A549 (cell line): ENCODE measurements around the gene LRRC30. TPM values are rescaled to one million over a fixed set of nuclear protein-coding genes. Genes with fewer than 3 reads are reported as not detected.

ENCODE experiments used
- ATAC-seq, 2 experiments: fragments of 200-7000 bp in 1 of 2; fragments of >200 bp in 1 of 2; cut with Nextera tagmentation in 1 of 2; cut with Tn5 transposase in 1 of 2; 3 replicates each; pipeline versions ENCODE4 v1.8.0 to v1.9.1; 2018 to 2020; ENCODE audit warnings: mild to moderate bottlenecking in 1 of 2, moderate library complexity in 1 of 2
- CTCF ChIA-PET: fragments of 300-600 bp; sonication (Branson Sonifier 250); formaldehyde crosslinking; extraction: SDS; loops from one replicate; lab custom pipeline; 2021; ENCODE audit warnings: antibody characterized with exemption, inconsistent platforms; lab: Yijun Ruan, JAX
- POLR2A ChIA-PET: fragments of 350-600 bp; formaldehyde crosslinking; extraction: SDS; loops from one replicate; lab custom pipeline; 2021; ENCODE audit warnings: antibody characterized with exemption, inconsistent platforms; lab: Yijun Ruan, JAX
- DNase-seq, 2 experiments: peaks; one replicate each; pipeline versions ENCODE4 v3.0.0 to v3.0.0-alpha.2; 2011 to 2016; ENCODE audit warnings: low read depth in 1 of 2, low spot score in 1 of 2
- FAIRE-seq: peaks from 2 replicates; lab custom pipeline; 2011; peaks lifted over from hg19 to GRCh38; lab: Jason Lieb, UNC
- H3K27ac ChIP-seq, 2 experiments: fragments of >200 bp; sonication (Bioruptor Twin); formaldehyde crosslinking; 3 replicates each; pipeline ENCODE4 v1.5.1; 2016 to 2017
- H3K4me1 ChIP-seq: fragments of >200 bp; sonication (Bioruptor Twin); formaldehyde crosslinking; 3 replicates; pipeline ENCODE4 v1.6.1; 2016
- H3K4me2 ChIP-seq: fragments of >200 bp; sonication (Bioruptor Twin); formaldehyde crosslinking; 3 replicates; pipeline ENCODE4 v1.6.1; 2016
- H3K4me3 ChIP-seq: fragments of >200 bp; sonication (Bioruptor Twin); formaldehyde crosslinking; 3 replicates; pipeline ENCODE4 v1.5.1; 2016
- H3K9me3 ChIP-seq: fragments of >200 bp; sonication (Bioruptor Twin); formaldehyde crosslinking; 3 replicates; pipeline ENCODE4 v1.6.1; 2016
- CBX8 ChIP-seq: fragments of 200-600 bp; sonication (generic); IDR thresholded peaks from 2 replicates; pipeline ENCODE4 v1.6.1; 2016
- CHD4 ChIP-seq: fragments of 200-600 bp; sonication (generic); IDR thresholded peaks from 2 replicates; pipeline ENCODE4 v1.6.1; 2016; ENCODE audit warnings: antibody characterized with exemption, mild to moderate bottlenecking, borderline replicate concordance
- EHF ChIP-seq: fragments of 250-450 bp; sonication (Bioruptor Pico); IDR thresholded peaks from 2 replicates; pipeline ENCODE4 v1.5.0; 2020; ENCODE audit warnings: mild to moderate bottlenecking
- EP300 ChIP-seq, 2 experiments: fragments of >200 bp; sonication (Bioruptor Twin); formaldehyde crosslinking; IDR thresholded peaks; 2 replicates in 1 of 2; 3 replicates in 1 of 2; pipeline ENCODE4 v1.6.1; 2016 to 2017
- ESRRA ChIP-seq: fragments of 150-350 bp; IDR thresholded peaks from 2 replicates; pipeline ENCODE4 v1.6.1; 2014; ENCODE audit warnings: mild to moderate bottlenecking, low read length, borderline replicate concordance
- FOSB ChIP-seq: fragments of 250-450 bp; sonication (Bioruptor Pico); IDR thresholded peaks from 2 replicates; pipeline ENCODE4 v1.5.0; 2020; ENCODE audit warnings: mild to moderate bottlenecking, moderate library complexity
- FOSL2 ChIP-seq, 2 experiments: fragments of 450-650 bp in 1 of 2; fragments of >200 bp in 1 of 2; sonication (Bioruptor Twin) in 1 of 2; formaldehyde crosslinking; IDR thresholded peaks; 2 replicates each; pipeline versions ENCODE4 v1.5.0 to v1.6.1; 2016 to 2020; ENCODE audit warnings: mild to moderate bottlenecking in 1 of 2, moderate library complexity in 1 of 2
- GATA3 ChIP-seq: IDR thresholded peaks from 2 replicates; pipeline ENCODE4 v1.6.1; 2012; ENCODE audit warnings: borderline replicate concordance
- HEYL ChIP-seq: fragments of 250-450 bp; sonication (Bioruptor Pico); IDR thresholded peaks from 2 replicates; pipeline ENCODE4 v1.8.0; 2021; ENCODE audit warnings: mild to moderate bottlenecking, moderate library complexity
- HOXB5 ChIP-seq: fragments of 250-450 bp; sonication (Bioruptor Pico); IDR thresholded peaks from 2 replicates; pipeline ENCODE4 v1.5.0; 2020; ENCODE audit warnings: mild to moderate bottlenecking, moderate library complexity
- JUN ChIP-seq, 2 experiments: fragments of >200 bp; sonication (Bioruptor Twin); formaldehyde crosslinking; IDR thresholded peaks; 2 replicates in 1 of 2; 3 replicates in 1 of 2; pipeline ENCODE4 v1.6.1; 2016 to 2017
- KDM1A ChIP-seq: fragments of 200-600 bp; sonication (generic); IDR thresholded peaks from 2 replicates; pipeline ENCODE4 v1.6.1; 2016; ENCODE audit warnings: low read depth, mild to moderate bottlenecking
- MAFK ChIP-seq: fragments of 450-650 bp; IDR thresholded peaks from 2 replicates; pipeline ENCODE4 v1.6.1; 2014; ENCODE audit not compliant: partially characterized antibody
- MAZ ChIP-seq: fragments of 150-350 bp; IDR thresholded peaks from 2 replicates; pipeline ENCODE4 v1.6.1; 2014; ENCODE audit warnings: antibody characterized with exemption, low read depth, low read length, borderline replicate concordance
- NPAS2 ChIP-seq: fragments of 250-450 bp; sonication (Bioruptor Pico); IDR thresholded peaks from 2 replicates; pipeline ENCODE4 v1.8.0; 2022; ENCODE audit warnings: mild to moderate bottlenecking, moderate library complexity, borderline replicate concordance
- PHF8 ChIP-seq: fragments of 200-600 bp; sonication (generic); IDR thresholded peaks from 2 replicates; pipeline ENCODE4 v1.6.1; 2016; ENCODE audit warnings: low read depth, mild to moderate bottlenecking, antibody characterized with exemption, moderate library complexity, borderline replicate concordance
- RARB ChIP-seq: fragments of 250-450 bp; sonication (Bioruptor Pico); IDR thresholded peaks from 2 replicates; pipeline ENCODE4 v1.8.0; 2021; ENCODE audit warnings: mild to moderate bottlenecking, moderate library complexity
- RFX5 ChIP-seq: fragments of 450-650 bp; IDR thresholded peaks from 2 replicates; pipeline ENCODE4 v1.7.1; 2014; ENCODE audit warnings: antibody characterized with exemption, mild to moderate bottlenecking, moderate library complexity
- SMC3 ChIP-seq: fragments of >200 bp; sonication (Bioruptor Twin); formaldehyde crosslinking; IDR thresholded peaks from 3 replicates; pipeline ENCODE4 v1.6.1; 2018; ENCODE audit warnings: inconsistent platforms
- TFCP2L1 ChIP-seq: fragments of 250-450 bp; sonication (Bioruptor Pico); IDR thresholded peaks from 2 replicates; pipeline ENCODE4 v1.5.0; 2021; ENCODE audit warnings: mild to moderate bottlenecking
- ZFP36 ChIP-seq: fragments of 450-650 bp; IDR thresholded peaks from 2 replicates; pipeline ENCODE4 v1.6.1; 2014; ENCODE audit warnings: borderline replicate concordance; ENCODE audit not compliant: partially characterized antibody
- ZNF302 ChIP-seq: fragments of 250-450 bp; sonication (Bioruptor Pico); IDR thresholded peaks from 2 replicates; pipeline ENCODE4 v1.9.0; 2021; ENCODE audit warnings: inconsistent platforms, mild to moderate bottlenecking, moderate library complexity
- WGBS: methylation state at CpG from one replicate; pipeline ENCODE4 v1.1.6; 2017; ENCODE audit errors: missing lambda C conversion rate; 5-methylcytosine and 5-hydroxymethylcytosine counted together
- polyA plus RNA-seq, 4 experiments: library from polyadenylated mRNA; depleted of rRNA in 3 of 4; stranded (reverse); fragments of >200 nt; fragmentation: RNase III in 1 of 4; extraction: RNeasy Plus Mini Kit Qiagen cat#74134 plus additional on column Dnase treatment in 1 of 4; gene quantifications; 2 replicates in 3 of 4; 3 replicates in 1 of 4; pipeline ENCODE4 v1.2.3, GENCODE V29; 2011 to 2017
- TF ChIP-seq, protein P1 (sequence below): fragments of 250-450 bp; sonication (Bioruptor Pico); IDR thresholded peaks from 2 replicates; pipeline ENCODE4 v1.5.0; 2021; ENCODE audit warnings: mild to moderate bottlenecking, moderate library complexity, borderline replicate concordance
- TF ChIP-seq, protein P2 (sequence below): IDR thresholded peaks from 2 replicates; pipeline ENCODE4 v1.6.1; 2012
- TF ChIP-seq, protein P3 (sequence below): fragments of 450-650 bp; IDR thresholded peaks from 2 replicates; pipeline ENCODE4 v1.6.1; 2014; ENCODE audit warnings: antibody characterized with exemption

The LRRC30 gene
- polyA plus RNA-seq, 2 of the 4 experiments (the other 2 are of a cell fraction), result not detected

DNA sequence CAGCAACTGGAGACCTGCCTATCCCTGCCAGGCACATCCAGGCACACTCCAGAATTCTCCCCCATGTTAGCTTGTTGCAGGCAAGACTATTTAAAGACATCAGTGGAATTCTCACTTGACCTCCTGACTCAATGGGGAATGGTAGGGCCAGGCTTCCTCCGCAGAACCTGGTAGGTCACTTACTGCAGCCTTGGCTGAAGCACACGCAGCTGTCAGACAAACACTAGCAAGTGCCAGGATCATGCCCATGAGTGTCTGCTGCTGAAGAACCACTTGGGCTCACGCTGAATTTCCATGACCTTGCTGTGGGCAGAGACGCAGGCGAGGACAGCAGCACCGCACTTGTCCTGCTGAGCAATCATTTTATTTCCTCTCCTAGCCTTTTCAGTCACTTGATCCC, 3.2 kb downstream of the LRRC30 start (continued):
- TF ChIP-seq, protein P1, sequence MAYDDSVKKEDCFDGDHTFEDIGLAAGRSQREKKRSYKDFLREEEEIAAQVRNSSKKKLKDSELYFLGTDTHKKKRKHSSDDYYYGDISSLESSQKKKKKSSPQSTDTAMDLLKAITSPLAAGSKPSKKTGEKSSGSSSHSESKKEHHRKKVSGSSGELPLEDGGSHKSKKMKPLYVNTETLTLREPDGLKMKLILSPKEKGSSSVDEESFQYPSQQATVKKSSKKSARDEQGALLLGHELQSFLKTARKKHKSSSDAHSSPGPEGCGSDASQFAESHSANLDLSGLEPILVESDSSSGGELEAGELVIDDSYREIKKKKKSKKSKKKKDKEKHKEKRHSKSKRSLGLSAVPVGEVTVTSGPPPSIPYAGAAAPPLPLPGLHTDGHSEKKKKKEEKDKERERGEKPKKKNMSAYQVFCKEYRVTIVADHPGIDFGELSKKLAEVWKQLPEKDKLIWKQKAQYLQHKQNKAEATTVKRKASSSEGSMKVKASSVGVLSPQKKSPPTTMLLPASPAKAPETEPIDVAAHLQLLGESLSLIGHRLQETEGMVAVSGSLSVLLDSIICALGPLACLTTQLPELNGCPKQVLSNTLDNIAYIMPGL, result no peak
- no peak for TF ChIP-seq CHD4
- no peak for TF ChIP-seq FOSB
- TF ChIP-seq GATA3, result no peak

DNA sequence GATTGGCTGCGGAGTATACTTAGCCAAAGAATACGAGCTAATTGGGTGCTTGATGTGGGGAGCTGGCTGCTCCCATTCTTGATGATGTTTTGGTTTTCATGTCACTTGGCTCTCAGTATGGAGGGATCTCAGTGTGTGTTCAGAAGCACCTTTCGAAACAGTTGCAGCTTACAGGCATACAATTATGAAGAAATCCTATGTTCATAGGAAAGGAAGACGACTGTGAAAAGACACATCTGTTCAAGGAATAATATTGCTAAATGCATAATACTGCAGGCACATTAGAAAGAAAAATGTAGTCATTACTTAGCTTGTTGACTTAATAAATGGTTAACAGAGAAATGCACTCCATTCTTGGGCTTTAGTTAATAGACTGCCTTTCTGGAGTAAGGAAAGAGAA, 4.1 kb downstream of the LRRC30 start:
- ChIA-PET CTCF (interaction anchor here (0.7 to 1.2 kb wide), 2 partner anchors 9 to 1245 kb away, joined by 3 read pairs; no protein-coding TSS in a partner anchor), POLR2A (no interaction called here)
- no peak for TF ChIP-seq ESRRA
- TF ChIP-seq, protein P2, sequence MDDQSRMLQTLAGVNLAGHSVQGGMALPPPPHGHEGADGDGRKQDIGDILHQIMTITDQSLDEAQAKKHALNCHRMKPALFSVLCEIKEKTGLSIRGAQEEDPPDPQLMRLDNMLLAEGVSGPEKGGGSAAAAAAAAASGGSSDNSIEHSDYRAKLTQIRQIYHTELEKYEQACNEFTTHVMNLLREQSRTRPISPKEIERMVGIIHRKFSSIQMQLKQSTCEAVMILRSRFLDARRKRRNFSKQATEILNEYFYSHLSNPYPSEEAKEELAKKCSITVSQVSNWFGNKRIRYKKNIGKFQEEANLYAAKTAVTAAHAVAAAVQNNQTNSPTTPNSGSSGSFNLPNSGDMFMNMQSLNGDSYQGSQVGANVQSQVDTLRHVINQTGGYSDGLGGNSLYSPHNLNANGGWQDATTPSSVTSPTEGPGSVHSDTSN, result no peak
- no peak for TF ChIP-seq ZFP36
- no peak for TF ChIP-seq KDM1A
- no peak for TF ChIP-seq HOXB5 (CRISPR knock-in tag)
- no peak for TF ChIP-seq RARB (CRISPR knock-in tag)
- TF ChIP-seq NPAS2 (CRISPR knock-in tag), result no peak
- TF ChIP-seq, protein P3, sequence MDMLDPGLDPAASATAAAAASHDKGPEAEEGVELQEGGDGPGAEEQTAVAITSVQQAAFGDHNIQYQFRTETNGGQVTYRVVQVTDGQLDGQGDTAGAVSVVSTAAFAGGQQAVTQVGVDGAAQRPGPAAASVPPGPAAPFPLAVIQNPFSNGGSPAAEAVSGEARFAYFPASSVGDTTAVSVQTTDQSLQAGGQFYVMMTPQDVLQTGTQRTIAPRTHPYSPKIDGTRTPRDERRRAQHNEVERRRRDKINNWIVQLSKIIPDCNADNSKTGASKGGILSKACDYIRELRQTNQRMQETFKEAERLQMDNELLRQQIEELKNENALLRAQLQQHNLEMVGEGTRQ, result no peak
- no peak for TF ChIP-seq MAZ
- no peak for TF ChIP-seq HEYL (CRISPR knock-in tag)
- TF ChIP-seq FOSL2 (IDR thresholded peaks at IDR 0.05), result no peak
- no peak for TF ChIP-seq FOSL2 (CRISPR knock-in tag; IDR thresholded peaks at IDR 0.05)
- TF ChIP-seq CBX8, result no peak
- TF ChIP-seq JUN (IDR thresholded peaks at IDR 0.05), result no peak
- Histone ChIP-seq H3K4me2 (no peak overlapping the region), H3K27ac (no peak overlapping the region), H3K4me3 (no peak overlapping the region), H3K9me3 (no peaks in the 10 kb centered on the region), H3K4me1 (no peaks in the 10 kb centered on the region)
- FAIRE-seq (no peak), ATAC-seq (no peak), DNase-seq (no peak)
- WGBS, result 57% methylated on average over 4 of the region's 4 CpGs

DNA sequence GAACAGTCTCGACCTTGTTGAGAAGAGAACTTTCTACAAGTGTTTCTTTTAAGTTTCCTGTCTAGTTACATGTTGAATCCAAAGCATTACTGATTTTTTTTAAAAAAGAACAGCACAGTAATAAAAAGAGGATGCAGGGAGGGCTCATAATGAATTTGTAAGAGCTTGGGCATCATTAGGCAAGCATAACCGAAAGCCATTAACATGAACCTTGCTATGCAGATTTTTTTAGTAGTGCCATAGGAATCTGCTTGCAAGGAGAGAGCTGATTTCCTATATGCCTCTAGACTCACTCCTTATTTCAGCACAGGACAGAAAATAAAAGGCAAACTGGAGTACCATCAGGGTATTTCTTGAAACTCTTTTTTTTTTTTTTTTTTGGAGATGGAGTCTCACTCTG, 5.2 kb downstream of the LRRC30 start:
- no peaks in the 10 kb centered on the region for H3K4me1 ChIP-seq
- no peak for TF ChIP-seq NPAS2 (CRISPR knock-in tag)
- H3K27ac ChIP-seq, result no peak overlapping the region
- FAIRE-seq (no peak), DNase-seq (no peak), ATAC-seq (no peak)
- H3K4me2 ChIP-seq, result no peak overlapping the region
- CTCF ChIA-PET, result interaction anchor here (0.6 to 1.7 kb wide), 2 partner anchors 25 to 1243 kb away, joined by 3 to 4 read pairs; no protein-coding TSS in a partner anchor
- H3K9me3 ChIP-seq, result no peaks in the 10 kb centered on the region
- POLR2A ChIA-PET, result no interaction called here
- no peak overlapping the region for H3K4me3 ChIP-seq
- 15% methylated on average over 2 of the region's 2 CpGs for WGBS

DNA sequence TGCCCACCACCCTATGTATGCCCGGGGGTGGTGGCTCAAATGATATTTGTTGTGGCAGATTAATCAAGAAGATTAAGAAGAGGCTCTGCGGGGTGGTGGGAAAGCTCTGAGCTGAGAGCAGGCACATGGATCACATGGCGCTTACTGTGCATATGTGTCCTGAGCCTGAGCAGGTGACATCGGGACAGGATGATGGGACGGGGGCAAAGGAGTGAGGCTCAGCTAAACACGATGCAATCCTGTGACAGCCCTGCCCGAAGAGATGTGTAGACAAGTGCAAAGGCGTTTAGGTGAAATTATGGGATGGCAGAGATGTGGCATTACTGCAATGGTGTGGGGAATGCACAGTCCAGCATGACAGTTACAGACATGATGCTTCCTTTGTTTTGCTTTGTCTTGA, 6.0 kb downstream of the LRRC30 start:
- Histone ChIP-seq H3K9me3 (no peaks in the 10 kb centered on the region), H3K4me2 (no peak overlapping the region), H3K27ac (no peak overlapping the region), H3K4me1 (no peaks in the 10 kb centered on the region), H3K4me3 (no peak overlapping the region)
- 38% methylated on average over 7 of the region's 8 CpGs for WGBS
- FAIRE-seq (no peak), DNase-seq (no peak), ATAC-seq (no peak)
- ChIA-PET CTCF (interaction anchor here (1.7 kb wide), 1 partner anchor 24 kb away, joined by 4 read pairs; no protein-coding TSS in a partner anchor), POLR2A (no interaction called here)
- TF ChIP-seq SMC3, result no peak
- TF ChIP-seq TFCP2L1 (CRISPR knock-in tag), result no peak
- no peak for TF ChIP-seq ZNF302
- TF ChIP-seq RFX5, result no peak
- no peak for TF ChIP-seq PHF8
- TF ChIP-seq EHF (CRISPR knock-in tag), result no peak
- TF ChIP-seq MAFK, result no peak
- no peak for TF ChIP-seq EP300 (IDR thresholded peaks at IDR 0.05)
